MCF 10A (cell line): ENCODE results near the gene C2CD2. TPM values are rescaled to one million over a fixed set of nuclear protein-coding genes. Genes with fewer than 3 reads are reported as not detected.

ENCODE experiments used
- BruUV-seq: library from RNA; stranded (reverse); fragments of 400-500 nt; replicated peaks from 2 replicates; lab custom pipeline; 2021; lab: Mats Ljungman, UMichigan
- CTCF ChIA-PET: fragments of 300-600 bp; sonication (Branson Sonifier 250); formaldehyde crosslinking; extraction: SDS; loops from one replicate; lab custom pipeline; 2021; ENCODE audit warnings: antibody characterized with exemption, inconsistent platforms; lab: Yijun Ruan, JAX
- POLR2A ChIA-PET: fragments of 300-600, 350-650 bp; sonication (Branson Sonifier 250); formaldehyde crosslinking; extraction: SDS; loops from one replicate; lab custom pipeline; 2020; ENCODE audit warnings: antibody characterized with exemption, inconsistent platforms; lab: Yijun Ruan, JAX
- DNase-seq: peaks from one replicate; pipeline ENCODE4 v3.0.0-alpha.2; 2018; ENCODE audit not compliant: unreplicated experiment
- H3K27ac Mint-ChIP-seq: one replicate; pipeline ENCODE4 v1.8.0; 2022; ENCODE audit warnings: mild to moderate bottlenecking, low read depth, mixed read lengths; ENCODE audit not compliant: unreplicated experiment
- H3K27me3 Mint-ChIP-seq: one replicate; pipeline ENCODE4 v1.8.0; 2022; ENCODE audit warnings: mixed read lengths; ENCODE audit not compliant: insufficient read depth, unreplicated experiment
- H3K36me3 Mint-ChIP-seq: one replicate; pipeline ENCODE4 v1.8.0; 2022; ENCODE audit warnings: mild to moderate bottlenecking, moderate library complexity, mixed read lengths; ENCODE audit not compliant: insufficient read depth, unreplicated experiment
- H3K4me1 Mint-ChIP-seq: one replicate; pipeline ENCODE4 v1.8.0; 2022; ENCODE audit warnings: mixed read lengths; ENCODE audit not compliant: insufficient read depth, unreplicated experiment
- H3K4me3 Mint-ChIP-seq: one replicate; pipeline ENCODE4 v1.8.0; 2022; ENCODE audit warnings: mild to moderate bottlenecking, moderate library complexity, mixed read lengths; ENCODE audit not compliant: unreplicated experiment
- H3K9me3 Mint-ChIP-seq: one replicate; pipeline ENCODE4 v1.8.0; 2022; ENCODE audit warnings: mixed read lengths; ENCODE audit not compliant: unreplicated experiment
- intact Hi-C: fragments of 100-400 bp; cut with micrococcal nuclease; formaldehyde crosslinking; loops from 2 replicates; pipeline ENCODE4 v1.14.1; 2022
- total RNA-seq: library from RNA; stranded (reverse); gene quantifications from 2 replicates; pipeline ENCODE4 v1.2.3, GENCODE V29; 2022
- TF ChIP-seq, protein P1 (sequence below): fragments of 200-600 bp; IDR thresholded peaks from one replicate; pipeline ENCODE4 v1.8.0; 2022; ENCODE audit warnings: antibody characterized with exemption, mild to moderate bottlenecking; ENCODE audit not compliant: unreplicated experiment

C2CD2 gene
- total RNA-seq, 1 experiment from 2014 or later, result 25.1 TPM

DNA sequence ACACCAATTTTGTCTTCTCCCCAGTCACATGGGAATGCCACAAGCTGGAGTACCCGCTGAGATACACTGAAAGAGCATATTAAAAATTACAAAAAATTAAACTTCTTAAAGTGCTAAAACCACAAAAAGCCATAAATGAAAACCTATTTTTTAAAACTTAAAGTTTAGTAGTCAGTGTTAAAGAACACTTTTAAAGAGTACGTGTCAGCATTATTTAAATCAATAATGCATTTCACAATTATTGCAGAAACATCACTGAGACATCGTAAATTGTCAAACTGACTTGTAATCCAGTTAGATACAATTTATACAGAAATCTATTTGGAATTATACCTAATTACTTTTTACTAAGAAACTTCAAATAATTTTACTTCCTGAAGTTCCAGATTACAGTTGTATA is 33.5 kb upstream of the C2CD2 start:
- Mint-ChIP-seq H3K4me1 (peaks cover 4% of the 10 kb centered on the region), H3K9me3 (no peaks in the 10 kb centered on the region), H3K27me3 (no peaks in the 10 kb centered on the region), H3K27ac (peak overlapping the region; percentile 6), H3K4me3 (no peak overlapping the region), H3K36me3 (peaks cover 24% of the 10 kb centered on the region)
- TF ChIP-seq, protein P1, sequence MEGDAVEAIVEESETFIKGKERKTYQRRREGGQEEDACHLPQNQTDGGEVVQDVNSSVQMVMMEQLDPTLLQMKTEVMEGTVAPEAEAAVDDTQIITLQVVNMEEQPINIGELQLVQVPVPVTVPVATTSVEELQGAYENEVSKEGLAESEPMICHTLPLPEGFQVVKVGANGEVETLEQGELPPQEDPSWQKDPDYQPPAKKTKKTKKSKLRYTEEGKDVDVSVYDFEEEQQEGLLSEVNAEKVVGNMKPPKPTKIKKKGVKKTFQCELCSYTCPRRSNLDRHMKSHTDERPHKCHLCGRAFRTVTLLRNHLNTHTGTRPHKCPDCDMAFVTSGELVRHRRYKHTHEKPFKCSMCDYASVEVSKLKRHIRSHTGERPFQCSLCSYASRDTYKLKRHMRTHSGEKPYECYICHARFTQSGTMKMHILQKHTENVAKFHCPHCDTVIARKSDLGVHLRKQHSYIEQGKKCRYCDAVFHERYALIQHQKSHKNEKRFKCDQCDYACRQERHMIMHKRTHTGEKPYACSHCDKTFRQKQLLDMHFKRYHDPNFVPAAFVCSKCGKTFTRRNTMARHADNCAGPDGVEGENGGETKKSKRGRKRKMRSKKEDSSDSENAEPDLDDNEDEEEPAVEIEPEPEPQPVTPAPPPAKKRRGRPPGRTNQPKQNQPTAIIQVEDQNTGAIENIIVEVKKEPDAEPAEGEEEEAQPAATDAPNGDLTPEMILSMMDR, result no peak
- CTCF ChIA-PET, result no interaction called here
- intact Hi-C loops, result no loop called here
- DNase-seq, result no peak
- no TSS peak for BruUV-seq
- POLR2A ChIA-PET, result interaction anchor here (0.6 to 1.2 kb wide), 2 partner anchors 15 to 109 kb away, joined by 3 read pairs; no protein-coding TSS in a partner anchor

DNA sequence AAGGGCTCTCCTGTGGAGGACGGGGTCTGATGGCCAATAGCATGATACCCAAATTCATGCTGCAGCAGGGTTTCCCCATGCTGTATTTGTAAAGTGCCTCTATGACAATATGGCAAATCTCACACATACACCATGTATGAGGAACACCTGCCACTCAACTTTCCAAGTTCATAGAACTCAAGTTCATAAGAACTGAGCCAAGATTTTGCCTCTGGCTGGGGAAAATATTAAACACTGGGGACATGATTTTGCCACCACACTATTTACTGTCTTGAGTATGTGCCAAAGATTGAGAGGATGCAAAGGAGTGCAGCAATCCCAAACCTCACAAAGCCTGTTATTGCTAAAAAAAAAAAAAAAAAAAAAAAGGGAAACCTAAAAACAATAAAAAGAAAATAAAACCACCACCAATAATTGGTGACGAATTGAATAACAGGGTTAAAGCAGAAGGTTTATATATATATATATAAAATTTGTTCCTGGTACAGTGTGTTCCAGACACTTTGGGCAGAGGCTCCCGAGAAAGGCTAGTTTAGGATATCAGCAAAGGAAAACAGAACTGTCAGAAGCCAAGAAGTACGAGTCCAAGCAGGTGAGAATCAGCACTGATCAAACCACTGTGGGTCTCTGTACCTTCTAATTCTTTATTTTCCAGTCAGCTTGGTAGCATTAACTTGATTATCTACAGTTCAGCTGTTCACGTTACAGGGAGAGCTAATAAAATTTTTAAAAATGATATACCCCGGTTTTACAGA is 32.0 kb upstream of the C2CD2 start:
- Mint-ChIP-seq H3K36me3 (peaks cover 12% of the 10 kb centered on the region), H3K27me3 (no peaks in the 10 kb centered on the region), H3K9me3 (no peaks in the 10 kb centered on the region), H3K4me3 (no peak overlapping the region), H3K27ac (no peak overlapping the region), H3K4me1 (peaks cover 4% of the 10 kb centered on the region)
- no TSS peak for BruUV-seq
- intact Hi-C loops, result no loop called here
- no peak for DNase-seq
- TF ChIP-seq, protein P1, result no peak
- CTCF ChIA-PET, result no interaction called here
- POLR2A ChIA-PET, result interaction anchor here (1.2 kb wide), 1 partner anchor 108 kb away, joined by 3 read pairs; no protein-coding TSS in a partner anchor

DNA sequence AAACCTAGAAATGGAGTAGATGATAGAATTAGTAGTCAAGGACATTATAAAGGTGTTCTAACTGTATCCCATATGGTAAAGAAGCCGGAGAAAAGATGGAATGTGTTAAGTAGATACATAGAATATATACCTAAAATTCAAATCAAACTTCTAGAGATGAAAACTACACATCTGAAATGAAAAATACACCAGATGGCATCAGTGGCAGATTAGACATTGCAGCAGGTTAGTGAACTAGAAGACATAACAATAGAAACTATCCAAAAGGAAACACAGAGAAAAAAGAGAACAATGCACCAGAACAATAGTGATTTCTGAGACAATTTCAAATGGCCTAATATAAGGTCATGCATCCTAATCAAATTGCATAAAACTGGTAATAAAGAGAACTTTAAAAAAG is 29.4 kb upstream of the C2CD2 start:
- peaks cover 4% of the 10 kb centered on the region for H3K4me1 Mint-ChIP-seq
- TF ChIP-seq, protein P1, result no peak
- no peak overlapping the region for H3K27ac Mint-ChIP-seq
- H3K36me3 Mint-ChIP-seq, result no peaks in the 10 kb centered on the region
- ChIA-PET POLR2A (interaction anchor here (0.6 kb wide), 1 partner anchor 263 kb away, joined by 3 read pairs; no protein-coding TSS in a partner anchor), CTCF (interaction anchor here (0.7 to 0.8 kb wide), 2 partner anchors 13 to 82 kb away, joined by 3 to 5 read pairs; no protein-coding TSS in a partner anchor)
- BruUV-seq, result no TSS peak
- H3K27me3 Mint-ChIP-seq, result no peaks in the 10 kb centered on the region
- H3K9me3 Mint-ChIP-seq, result peaks cover 11% of the 10 kb centered on the region
- intact Hi-C loops, result no loop called here
- DNase-seq, result no peak
- no peak overlapping the region for H3K4me3 Mint-ChIP-seq

DNA sequence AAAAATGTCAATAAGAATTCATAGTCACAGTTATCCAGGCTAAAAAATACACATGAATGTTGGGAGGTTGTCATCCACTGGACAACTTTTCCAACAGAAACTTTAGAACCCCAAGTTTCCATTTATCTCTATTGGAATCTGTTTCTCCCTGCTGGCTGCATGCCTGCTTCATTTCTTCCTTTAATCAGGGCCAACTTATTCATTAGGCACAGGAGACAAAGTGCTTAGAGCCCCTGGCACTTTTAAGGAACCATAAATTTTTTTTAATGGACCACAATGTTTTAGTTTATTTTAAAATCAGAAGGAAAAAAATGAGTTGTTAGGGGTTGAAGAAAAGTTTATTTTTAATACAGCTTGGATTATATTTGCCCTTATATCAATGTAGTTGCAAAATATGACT is 26.7 kb upstream of the C2CD2 start:
- no TSS peak for BruUV-seq
- POLR2A ChIA-PET, result interaction anchor here (1.2 kb wide), 1 partner anchor 14 kb away, joined by 3 read pairs; no protein-coding TSS in a partner anchor

More for the DNA sequence above, 26.7 kb upstream of the C2CD2 start:
- Mint-ChIP-seq H3K36me3 (no peaks in the 10 kb centered on the region), H3K27ac (no peak overlapping the region), H3K4me3 (no peak overlapping the region), H3K4me1 (no peaks in the 10 kb centered on the region), H3K9me3 (peaks cover 11% of the 10 kb centered on the region), H3K27me3 (no peaks in the 10 kb centered on the region)
- CTCF ChIA-PET, result interaction anchor here (0.6 kb wide), 1 partner anchor 62 kb away, joined by 4 read pairs; no protein-coding TSS in a partner anchor
- TF ChIP-seq, protein P1, result no peak
- no peak for DNase-seq
- intact Hi-C loops, result no loop called here
